H7 (cell line): ENCODE results near the gene GRAMD1A. TPM values are rescaled to one million over a fixed set of nuclear protein-coding genes. Genes with fewer than 3 reads are reported as not detected.
"Not testable (repeated sequence)": the region's sequence is repeated elsewhere in the genome, so short reads cannot be mapped to it uniquely, and the experiment has no call there.

Experiments used
- DNase-seq: peaks from one replicate; pipeline ENCODE4 v3.0.0; 2012
- H3K27me3 ChIP-seq: 2 replicates; pipeline ENCODE4 v1.6.0; 2011; ENCODE audit warnings: mild to moderate bottlenecking, low read length; ENCODE audit not compliant: control insufficient read depth, insufficient read depth
- H3K36me3 ChIP-seq: replicated peaks from 2 replicates; pipeline ENCODE4 v1.5.1; 2011; ENCODE audit warnings: low read length; ENCODE audit not compliant: control insufficient read depth, insufficient read depth
- H3K4me3 ChIP-seq: 2 replicates; pipeline ENCODE4 v1.5.1; 2011; ENCODE audit warnings: low read depth, mild to moderate bottlenecking, control low read depth, low read length, moderate library complexity; ENCODE audit not compliant: insufficient read depth
- total RNA-seq: library from RNA; depleted of rRNA; stranded (reverse); fragments of >200 nt; shearing (Covaris generic); gene quantifications from 2 replicates; pipeline ENCODE4 v1.2.3, GENCODE V29; 2014

The GRAMD1A gene
- total RNA-seq, 1 experiment from 2014 or later = 110 TPM

DNA sequence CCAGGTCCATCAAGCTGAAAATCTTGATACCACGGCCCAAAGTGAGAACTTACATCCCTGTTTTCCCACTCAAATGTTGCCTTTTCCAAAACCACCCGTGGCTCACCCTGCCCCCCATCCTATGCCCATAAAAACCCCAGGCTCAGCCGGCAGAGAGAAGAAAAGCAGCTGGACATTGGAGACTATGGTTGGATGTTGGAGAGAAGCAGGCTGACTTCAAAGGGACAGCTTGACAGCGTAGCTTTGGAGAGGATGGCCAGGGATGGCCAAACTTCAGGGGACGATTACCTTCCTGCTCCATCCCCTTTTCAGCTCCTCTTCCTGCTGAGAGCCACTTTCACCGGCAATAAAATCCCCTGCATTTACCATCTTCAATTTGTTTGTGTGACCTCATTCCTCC is 32.6 kb upstream of the GRAMD1A start:
- Histone ChIP-seq H3K4me3 (no peak overlapping the region), H3K36me3 (no peaks in the 10 kb centered on the region), H3K27me3 (no peaks in the 10 kb centered on the region; the same call in none of the 2 replicates)
- no peak for DNase-seq

DNA sequence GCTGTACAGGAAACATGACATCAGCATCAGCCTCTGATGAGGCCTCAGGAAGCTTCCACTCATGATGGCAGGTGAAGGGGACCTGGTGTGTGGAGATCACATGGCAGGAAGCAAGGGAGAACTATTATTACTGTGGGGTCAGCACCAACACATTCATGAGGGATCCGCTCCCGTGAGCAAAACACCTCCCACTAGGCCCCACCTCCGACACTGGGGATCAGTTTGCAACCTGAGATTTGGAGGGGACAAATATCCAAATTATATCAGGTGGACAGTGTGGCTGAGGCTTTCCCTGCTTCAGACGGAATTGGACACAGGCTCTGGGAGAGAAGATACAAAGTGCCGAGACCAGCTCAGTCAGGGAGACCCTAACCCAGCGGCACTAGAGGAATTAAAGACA is 30.4 kb upstream of the GRAMD1A start:
- Histone ChIP-seq H3K27me3 (no peaks in the 10 kb centered on the region), H3K36me3 (no peaks in the 10 kb centered on the region), H3K4me3 (no peak overlapping the region)
- no peak for DNase-seq

DNA sequence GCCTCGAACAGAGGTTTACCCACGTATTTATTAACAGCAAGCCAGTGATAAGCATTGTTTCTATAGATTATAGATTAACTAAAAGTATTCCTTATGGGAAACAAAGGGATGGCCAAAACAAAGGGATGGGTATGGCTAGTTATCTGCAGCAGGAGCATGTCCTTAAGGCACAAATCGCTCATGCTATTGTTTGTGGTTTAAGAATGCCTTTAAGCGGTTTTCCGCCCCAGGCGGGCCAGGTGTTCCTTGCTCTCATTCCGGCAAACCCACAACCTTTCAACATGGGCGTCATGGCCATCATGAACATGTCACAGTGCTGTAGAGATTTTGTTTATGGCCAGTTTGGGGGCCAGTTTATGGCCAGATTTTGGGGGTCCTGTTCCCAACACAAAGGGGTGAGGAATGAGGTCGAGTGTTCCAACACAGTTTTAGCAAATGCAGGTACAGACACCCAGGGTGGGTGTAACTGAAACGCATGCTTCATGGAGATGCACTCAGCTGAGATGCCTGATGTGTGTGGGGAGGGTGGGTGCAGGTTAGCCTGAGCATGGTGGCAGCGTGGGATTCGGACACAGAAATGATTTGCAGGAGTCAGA is 29.8 kb upstream of the GRAMD1A start:
- H3K36me3 ChIP-seq, H3K27me3 ChIP-seq, DNase-seq, H3K4me3 ChIP-seq: not testable (repeated sequence)

DNA sequence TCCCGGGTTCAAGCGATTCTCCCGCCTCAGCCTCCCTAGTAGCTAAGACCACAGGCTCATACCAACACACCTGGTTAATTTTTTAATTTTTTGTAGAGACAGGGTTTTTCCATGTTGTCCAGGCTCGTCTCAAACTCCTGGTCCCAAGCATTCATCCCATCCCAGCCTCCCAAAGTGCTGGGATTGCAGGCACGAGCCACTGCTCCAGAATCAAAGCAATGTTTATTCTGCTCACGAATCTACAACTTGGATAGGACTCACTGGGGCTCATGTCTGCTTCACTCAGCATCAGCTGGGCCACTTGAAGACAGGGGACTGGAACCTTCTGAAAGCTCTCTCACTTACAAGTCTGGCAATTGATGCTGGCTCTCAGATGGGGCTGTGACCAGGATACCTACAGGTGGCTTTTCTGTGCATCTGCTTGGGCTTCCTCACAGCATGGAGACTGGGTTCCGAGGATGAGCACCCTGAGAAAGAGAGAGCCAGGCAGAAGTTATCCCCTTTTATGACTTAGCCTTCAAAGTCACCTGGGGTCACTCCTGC is 27.9 kb upstream of the GRAMD1A start:
- DNase-seq = no peak
- Histone ChIP-seq H3K27me3 (no peaks in the 10 kb centered on the region), H3K4me3 (no peak overlapping the region), H3K36me3 (no peaks in the 10 kb centered on the region)

DNA sequence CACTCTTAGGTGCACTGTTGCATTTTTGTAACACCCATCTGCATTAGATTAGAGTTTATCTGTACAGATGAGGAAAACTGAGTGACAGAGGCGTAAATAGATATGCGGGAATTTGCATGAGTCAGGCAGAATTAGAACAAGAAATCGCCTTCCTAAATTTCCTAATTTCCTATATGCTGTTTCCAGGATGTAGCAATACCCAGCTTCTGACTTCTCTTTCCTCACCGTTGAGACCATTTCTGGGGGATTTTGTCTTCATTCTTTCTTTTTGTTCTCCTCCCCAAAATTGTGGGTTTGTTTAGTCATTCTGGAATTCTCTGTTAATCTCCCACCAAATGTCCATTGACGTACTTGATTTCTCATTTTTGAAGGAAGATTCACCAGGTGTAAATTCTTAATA is 25.5 kb upstream of the GRAMD1A start:
- no peaks in the 10 kb centered on the region for H3K27me3 ChIP-seq
- H3K4me3 ChIP-seq = no peak overlapping the region
- H3K36me3 ChIP-seq = no peaks in the 10 kb centered on the region
- DNase-seq = no peak

DNA sequence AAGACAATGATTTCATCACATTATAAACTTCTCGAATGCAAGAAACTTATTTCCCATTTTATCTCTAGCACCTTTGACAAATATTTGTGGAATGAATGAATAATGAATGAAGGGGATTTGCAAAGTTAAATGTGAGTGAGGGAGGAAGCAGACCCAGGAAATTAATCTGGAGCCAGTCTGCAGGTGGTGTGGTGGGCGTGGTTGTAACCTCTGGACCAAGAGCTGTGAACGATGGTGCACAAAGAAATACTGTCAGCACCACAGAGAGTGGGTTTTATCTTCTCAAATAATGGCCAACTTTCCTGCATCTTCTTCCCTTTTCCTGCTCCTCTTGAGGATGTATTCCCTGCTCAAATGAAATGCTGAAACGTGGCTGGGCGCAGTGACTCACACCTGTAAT is 25.1 kb upstream of the GRAMD1A start:
- Histone ChIP-seq H3K36me3 (no peaks in the 10 kb centered on the region), H3K27me3 (no peaks in the 10 kb centered on the region), H3K4me3 (no peak overlapping the region)
- DNase-seq = no peak

DNA sequence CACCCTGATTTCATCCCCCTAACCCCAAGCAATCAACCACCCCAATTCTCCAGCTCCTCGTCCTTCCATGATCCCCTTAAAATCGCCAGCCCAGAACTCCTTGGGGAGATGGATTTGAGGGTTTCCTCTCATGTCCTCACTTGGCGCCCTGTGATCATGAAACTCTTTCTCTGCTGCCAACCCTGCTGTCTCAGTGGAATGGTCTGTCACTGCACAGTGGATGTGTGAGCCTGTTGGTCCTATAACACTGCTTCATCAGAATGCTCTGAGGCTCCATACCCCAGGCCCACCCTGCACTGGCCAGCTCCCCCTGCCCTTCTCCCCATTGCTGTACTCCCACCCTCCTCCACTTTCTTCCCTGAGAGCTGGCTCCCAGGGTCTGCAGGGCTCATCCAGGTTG is 23.5 kb upstream of the GRAMD1A start:
- no peak for DNase-seq
- no peaks in the 10 kb centered on the region for H3K27me3 ChIP-seq
- H3K4me3 ChIP-seq = no peak overlapping the region
- no peaks in the 10 kb centered on the region for H3K36me3 ChIP-seq

DNA sequence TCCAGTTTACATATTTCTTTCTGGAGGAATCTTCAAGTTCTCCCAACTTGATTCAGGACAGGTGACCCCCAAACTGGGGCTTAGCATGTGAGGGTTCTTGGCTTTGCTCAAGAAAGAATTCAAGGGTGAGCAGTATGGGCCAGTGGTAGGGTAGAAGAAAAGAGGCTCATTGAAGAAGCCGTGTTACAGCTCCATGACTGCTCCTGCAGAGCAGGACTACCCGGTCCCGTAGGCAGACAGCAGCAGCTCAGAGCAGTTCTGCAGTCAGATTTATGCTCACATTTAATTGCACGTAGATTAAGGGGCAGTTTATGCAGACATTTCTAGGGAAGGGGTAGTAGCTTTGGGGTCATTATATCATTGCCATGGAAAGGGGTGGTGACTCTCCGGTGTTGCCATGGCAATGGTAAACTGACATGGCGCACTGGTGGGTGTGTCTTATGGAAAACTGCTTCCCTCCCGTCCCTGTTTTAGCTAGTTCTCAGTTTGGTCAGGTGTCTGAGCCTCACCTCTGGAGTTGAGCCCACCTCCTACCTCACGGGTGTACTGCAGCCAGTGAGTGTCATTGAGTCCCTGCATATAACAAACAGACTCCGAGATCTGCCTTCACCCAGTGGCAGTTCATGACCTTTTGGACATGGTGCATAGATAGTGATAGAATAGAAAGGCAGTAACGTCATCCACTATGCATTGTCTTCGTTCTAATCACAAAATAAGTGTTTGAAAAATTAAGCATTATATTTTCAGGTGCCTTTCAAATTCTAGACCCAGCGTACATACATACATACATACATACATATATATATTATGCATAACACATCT is 20.1 kb upstream of the GRAMD1A start:
- H3K27me3 ChIP-seq = no peaks in the 10 kb centered on the region
- no peaks in the 10 kb centered on the region for H3K36me3 ChIP-seq
- no peak overlapping the region for H3K4me3 ChIP-seq
- no peak for DNase-seq

DNA sequence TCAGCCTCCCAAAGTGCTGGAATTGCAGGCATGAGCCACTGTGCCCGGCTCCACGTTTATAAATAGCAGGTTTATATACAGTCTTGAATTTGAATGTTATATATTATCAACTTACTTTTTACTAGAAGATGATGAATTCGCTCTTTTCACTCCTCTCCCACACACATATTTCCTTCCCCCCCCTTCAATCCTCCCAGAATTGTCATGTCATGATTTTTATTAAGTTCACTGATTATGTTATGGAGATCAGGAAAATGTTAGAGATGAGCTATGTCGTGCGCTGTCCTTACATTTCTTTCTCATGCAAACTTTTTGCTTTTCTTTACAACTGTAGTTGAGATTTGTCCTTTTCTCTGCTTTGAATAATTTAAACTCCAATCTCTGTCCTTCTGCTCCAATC is 17.8 kb upstream of the GRAMD1A start:
- no peak overlapping the region for H3K4me3 ChIP-seq
- no peaks in the 10 kb centered on the region for H3K36me3 ChIP-seq
- DNase-seq = no peak
- H3K27me3 ChIP-seq = no peaks in the 10 kb centered on the region

DNA sequence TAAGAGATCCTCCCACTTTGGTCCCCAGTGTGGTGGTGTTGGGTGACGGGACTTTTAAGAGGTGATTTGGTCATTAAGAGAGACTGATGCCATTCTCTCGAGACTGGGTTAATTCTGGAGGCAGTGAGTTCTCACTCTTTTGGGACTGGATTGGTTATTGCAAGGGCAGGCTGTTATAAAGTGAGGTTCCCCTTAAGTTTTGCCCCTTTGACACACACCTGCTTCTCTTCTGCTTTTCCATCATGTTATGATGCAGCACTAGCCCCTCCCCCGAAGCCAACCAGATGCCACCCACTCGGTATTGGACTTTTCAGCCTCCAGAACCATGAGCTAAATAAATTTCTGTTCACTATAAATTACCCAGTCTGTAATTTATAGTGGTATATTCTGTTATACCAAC is 16.3 kb upstream of the GRAMD1A start:
- no peak for DNase-seq
- H3K36me3 ChIP-seq = no peaks in the 10 kb centered on the region
- no peak overlapping the region for H3K4me3 ChIP-seq
- H3K27me3 ChIP-seq = no peaks in the 10 kb centered on the region

DNA sequence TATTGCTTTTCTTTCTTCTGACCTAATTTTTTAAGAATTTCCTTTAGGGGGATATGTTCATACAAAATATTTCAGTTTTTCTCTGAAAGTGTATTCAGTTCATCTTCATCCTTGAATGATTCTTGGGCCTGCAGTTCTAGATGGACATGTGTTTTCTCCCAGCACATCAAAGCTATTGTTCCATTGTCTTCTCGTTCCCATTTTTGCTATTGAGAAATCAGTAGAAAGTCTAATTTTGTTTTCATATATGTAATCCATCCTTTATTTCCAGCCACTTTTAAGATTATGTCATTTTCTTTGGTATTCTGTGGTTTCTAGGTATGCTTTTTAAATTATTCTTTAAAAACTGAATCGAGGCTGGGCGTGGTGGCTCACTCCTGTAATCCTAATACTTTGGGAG is 15.8 kb upstream of the GRAMD1A start:
- H3K4me3 ChIP-seq = no peak overlapping the region
- no peaks in the 10 kb centered on the region for H3K36me3 ChIP-seq
- no peaks in the 10 kb centered on the region for H3K27me3 ChIP-seq
- DNase-seq = no peak

DNA sequence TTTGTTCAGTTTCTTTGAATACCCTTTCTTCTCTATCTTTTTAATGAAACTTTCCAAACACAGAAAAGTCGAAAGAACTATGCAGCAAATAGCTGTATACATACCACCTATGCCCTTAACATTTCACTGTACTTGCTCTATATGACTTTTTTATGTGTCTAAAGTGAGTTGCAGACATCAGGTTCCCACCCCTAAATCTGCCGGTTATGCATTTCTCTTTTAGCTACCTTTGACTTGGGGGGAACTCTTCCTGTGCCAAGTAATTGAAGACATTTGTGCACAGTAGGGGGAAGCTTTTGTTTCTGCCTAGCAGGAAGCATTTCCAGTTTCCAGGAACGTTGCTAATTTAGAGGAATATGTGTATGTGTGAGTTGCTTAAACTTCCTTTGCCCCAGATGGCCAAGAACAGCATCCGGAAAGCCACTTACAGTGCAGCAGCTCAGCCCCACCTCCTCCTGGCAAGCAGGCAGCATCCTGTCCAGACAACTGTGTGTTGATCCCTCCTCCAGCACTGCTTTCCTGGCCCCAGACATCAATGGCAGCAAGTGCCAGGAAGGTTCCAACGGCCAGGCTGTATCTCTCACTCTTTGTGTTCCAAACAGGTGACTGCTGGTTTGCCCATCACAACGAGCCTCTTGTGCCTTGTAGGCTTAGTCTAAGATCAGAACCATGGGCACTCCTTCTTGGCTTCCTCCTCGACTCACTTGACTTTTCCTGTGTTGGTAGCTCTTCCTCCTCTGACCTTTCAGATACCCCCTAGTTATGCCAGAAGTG is 14.7 kb upstream of the GRAMD1A start:
- H3K36me3 ChIP-seq = no peaks in the 10 kb centered on the region
- no peak overlapping the region for H3K4me3 ChIP-seq
- DNase-seq = peak; percentile 64
- H3K27me3 ChIP-seq = no peaks in the 10 kb centered on the region

DNA sequence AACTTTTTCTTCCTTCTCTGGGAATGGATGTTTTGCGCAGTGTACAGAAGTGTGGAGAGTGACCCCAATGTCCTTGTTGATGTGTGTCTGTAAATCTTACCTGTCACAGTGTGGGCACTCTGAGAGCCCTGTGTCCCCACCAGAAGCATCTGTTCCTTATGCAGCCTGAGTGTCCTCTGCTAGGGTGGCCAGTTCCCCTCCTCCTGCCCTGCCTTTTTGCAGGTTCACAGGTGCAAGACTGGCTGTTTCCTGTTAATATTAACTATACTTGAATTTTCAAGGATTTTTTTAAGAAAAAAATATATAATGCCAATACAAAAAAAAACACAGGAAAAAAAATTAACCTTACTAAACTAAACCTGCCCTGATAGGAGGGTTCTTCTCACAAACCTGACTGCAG is 12.0 kb upstream of the GRAMD1A start:
- DNase-seq = no peak
- H3K36me3 ChIP-seq = no peaks in the 10 kb centered on the region; the same call in 1 of the 2 replicates

DNA sequence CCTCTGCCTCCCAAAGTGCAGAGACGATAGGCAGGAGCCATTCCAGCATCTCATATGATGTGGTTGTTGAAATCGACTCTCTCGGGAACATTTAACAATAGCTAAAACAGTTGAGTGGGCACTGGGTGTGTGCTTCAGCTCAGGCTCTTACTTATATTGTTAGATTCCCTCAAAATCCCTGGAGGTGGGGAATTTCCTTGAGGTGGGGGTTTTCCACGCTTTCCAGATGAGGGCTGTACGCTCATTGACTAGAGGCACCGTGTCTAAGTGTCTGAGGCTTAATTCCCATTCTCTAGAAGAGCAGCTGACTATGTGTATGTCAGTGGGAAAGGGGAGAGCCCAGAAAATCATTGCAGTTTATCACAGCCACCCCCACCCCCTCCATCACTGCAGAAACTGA is 10.8 kb upstream of the GRAMD1A start:
- DNase-seq = no peak
- H3K4me3 ChIP-seq = no peak overlapping the region
- H3K36me3 ChIP-seq = no peaks in the 10 kb centered on the region; the same call in 1 of the 2 replicates

More for the DNA sequence above, 12.0 kb upstream of the GRAMD1A start:
- Histone ChIP-seq H3K4me3 (no peak overlapping the region), H3K27me3 (no peaks in the 10 kb centered on the region)

More for the DNA sequence above, 10.8 kb upstream of the GRAMD1A start:
- no peaks in the 10 kb centered on the region for H3K27me3 ChIP-seq
